ENCODE data around the gene MYADML2.
"Not testable (repeated sequence)": the region's sequence is repeated elsewhere in the genome, so short reads cannot be mapped to it uniquely, and the experiment has no call there.

The MYADML2 gene, protein sequence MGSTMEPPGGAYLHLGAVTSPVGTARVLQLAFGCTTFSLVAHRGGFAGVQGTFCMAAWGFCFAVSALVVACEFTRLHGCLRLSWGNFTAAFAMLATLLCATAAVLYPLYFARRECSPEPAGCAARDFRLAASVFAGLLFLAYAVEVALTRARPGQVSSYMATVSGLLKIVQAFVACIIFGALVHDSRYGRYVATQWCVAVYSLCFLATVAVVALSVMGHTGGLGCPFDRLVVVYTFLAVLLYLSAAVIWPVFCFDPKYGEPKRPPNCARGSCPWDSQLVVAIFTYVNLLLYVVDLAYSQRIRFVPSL

GRCh38 chr17:81947189-81947588 lies at the start of gene MYADML2:
Gene MYADML2, minus strand, starts transcription at chr17:81947233. Its CDS starts 5,492 bp downstream, at chr17:81941741.
- DNase-seq, result no peak

- DNase-seq, result no peak
These were observed 49.3 kb upstream of the MYADML2 start for GRCh38 chr17:81996232-81996756.

GRCh38 chr17:81995463-81996231 lies 48.6 kb upstream of the MYADML2 start:
- no peak for DNase-seq

DNA sequence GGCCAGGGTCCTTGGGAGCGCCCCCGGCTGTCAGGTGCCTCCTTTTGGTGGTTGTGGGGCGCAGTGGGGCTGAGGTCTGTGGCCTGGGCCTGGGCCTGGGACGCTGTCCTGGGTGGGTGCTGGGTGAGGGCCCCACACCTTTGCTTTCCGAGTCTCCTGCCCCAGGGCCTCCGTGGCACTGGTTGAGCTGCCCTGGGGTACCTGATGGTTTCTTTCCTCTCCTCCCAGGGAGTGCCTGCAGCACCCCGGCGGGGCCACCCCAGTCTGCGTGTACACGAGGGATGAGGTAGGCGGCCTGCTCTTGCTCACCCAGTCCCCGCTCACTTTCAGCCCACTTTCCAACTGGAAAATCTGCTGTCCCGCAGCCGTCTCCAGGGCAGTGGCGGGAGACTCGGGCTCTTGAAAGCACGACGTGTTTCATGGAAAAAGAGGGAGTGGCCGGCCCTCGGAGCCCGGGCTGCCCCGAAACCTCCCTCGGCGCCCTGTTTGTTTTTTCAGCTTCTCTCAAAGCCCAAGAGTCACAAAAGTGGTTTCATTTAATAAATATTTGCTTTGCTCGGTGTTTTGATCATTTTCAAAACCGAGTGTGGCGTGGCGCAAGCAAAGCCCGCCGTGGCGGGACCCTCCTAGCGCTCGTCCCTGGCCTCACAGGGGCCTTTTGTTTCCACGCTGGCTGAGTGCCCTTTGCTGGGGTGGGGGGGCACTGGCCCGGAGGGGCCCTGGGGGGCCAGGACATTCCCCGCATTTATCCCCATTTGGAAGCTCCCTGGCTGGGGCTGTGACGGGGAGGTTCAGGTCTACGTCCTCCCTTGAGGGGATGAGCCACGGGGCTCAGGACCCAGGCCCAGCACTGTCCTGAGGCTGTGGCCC lies 47.8 kb upstream of the MYADML2 start:
- DNase-seq, result no peak

DNA sequence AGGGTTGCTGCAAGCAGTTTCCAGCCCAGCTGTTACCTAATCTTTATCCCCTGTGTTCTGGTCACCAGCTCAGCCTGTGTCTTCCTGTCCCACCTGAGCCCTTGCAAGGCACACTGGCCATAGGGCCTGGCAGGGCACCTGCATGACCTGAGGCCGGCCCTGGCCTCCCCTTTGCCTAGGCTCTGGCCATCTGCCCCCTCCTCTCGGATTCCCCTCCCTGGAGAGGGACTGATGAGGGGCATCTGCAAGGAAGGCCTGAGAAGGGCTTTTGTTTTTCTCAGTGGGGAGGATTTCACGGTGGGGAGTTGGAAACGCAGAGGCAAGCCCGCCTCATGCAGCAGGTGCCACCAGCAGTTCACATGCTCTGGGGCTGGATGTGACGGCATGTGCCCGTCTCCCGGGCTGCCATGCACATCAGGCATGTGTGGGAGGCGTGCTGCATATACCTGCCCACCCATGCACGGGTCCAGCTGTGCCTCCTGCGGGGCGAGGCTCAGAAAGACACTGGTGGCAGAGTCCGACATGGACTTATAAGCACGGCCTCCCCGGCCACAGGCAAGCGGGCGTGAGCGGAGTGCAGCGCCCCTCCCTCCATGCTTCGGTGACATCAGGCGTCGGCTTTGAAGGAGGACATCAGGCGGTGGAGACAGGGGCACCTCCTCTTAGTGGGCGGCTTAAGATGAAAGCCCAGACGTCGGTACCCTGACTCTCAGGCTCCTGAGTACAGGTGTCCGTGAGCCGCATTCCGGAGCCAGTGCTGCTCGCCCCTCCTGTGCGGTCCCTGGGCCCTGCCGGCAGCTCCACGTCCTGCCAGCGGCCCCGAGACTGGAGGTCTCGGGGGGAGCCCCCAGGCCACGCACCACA lies 46.9 kb upstream of the MYADML2 start:
- DNase-seq, result no peak

DNA sequence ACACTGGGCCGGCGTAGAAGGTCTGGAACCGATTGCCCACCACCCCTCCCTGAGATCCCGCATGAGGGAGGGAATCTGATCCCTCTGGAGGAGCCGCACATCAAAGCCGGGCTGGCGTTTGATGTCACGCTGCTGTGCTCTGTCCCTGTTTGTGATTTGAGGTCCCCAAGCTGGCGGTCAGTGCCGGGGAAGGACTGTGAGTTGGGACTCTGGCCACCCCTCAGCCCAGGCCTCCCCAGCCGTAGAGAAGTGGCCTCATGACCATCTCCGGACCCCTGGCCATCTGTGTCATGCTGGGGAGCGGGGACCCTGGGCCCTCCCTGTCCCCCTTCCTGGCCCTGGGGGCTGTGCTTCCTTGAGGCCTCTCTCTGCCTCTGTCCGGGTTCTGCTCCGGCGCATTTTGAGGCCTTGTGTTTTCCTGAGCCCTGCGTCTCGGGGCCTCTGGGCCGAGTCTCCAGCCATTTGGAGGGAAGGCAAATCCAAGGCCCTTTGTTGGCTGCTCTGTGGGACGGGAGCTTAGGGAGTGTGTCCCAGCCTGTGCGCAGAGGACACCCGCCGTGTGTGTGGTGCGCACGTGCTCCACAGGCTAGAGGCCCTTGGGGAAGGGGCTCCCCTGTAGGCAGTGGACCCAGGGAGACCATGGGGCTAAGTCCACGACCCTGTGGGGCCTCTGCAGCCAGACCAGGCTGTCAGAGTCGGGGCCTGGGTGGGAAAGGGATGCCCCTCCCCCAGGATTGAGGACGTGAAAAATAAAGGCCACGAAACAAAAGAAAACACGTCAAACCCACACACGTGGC lies 45.5 kb upstream of the MYADML2 start:
- DNase-seq, result no peak

DNA sequence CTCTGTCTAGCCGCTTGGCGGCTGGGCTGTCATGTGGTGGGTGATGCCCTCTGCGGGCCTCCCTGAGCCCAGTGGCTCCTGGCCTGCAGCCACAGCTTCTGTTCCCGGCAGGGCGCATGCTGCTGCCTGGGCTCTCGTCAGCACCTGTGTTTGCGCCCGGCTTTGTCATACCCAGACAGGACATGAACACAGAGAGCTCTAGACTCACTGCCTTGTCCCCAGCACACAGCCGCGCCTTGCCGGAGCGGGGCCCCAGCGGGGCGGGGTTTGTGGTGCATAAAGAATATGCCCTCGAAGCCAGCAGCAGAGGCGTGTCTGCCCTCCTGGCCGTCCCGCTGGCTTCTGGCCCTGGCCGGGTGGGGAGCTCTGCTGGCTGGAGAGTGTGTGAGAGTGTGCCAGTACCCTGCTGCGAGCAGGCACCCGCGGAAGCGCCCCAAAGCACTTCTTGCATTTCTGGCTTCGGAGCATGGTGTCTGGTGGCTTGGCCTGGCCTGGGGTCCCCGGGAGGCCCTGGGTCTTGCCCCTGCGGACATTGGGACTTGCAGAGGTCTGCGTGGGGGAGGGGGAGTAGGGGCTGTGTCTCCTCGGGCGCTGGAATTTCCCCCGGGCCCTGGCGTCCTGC lies 44.8 kb upstream of the MYADML2 start:
- no peak for DNase-seq

GRCh38 chr17:81990836-81991683 lies 44.0 kb upstream of the MYADML2 start:
- DNase-seq, result no peak

DNA sequence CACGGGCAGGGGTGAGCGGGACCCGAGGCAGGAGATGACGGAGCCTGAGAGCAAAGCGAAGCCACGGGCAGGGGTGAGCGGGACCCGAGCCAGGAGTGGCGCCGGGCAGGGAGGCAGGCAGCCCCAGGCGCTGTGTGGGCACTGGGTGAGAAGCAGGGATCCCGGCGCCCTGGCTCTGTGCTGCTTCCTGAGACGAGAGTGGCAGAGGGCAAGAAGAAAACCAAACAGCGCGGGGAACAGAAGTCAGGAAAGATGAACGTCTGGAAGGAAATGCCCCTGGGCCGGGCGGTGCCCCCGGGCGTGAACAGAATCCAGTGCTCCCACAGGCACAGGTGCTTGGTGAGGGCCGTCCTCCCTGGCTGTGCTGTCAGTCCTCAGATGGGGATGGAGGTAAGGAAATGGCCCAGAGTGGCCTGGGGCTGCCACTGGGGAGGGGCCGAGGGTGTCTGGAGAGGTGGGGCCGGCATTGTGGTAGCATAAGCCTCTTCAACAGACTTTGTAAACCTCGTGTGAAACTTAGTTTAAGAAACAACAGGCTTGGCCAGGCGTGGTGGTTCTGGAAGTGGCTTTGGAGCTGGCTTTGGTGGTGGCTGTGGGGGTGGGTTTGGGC lies 40.2 kb upstream of the MYADML2 start:
- no peak for DNase-seq

- no peak for DNase-seq
These were observed 39.6 kb upstream of the MYADML2 start for GRCh38 chr17:81986606-81987005.

DNA sequence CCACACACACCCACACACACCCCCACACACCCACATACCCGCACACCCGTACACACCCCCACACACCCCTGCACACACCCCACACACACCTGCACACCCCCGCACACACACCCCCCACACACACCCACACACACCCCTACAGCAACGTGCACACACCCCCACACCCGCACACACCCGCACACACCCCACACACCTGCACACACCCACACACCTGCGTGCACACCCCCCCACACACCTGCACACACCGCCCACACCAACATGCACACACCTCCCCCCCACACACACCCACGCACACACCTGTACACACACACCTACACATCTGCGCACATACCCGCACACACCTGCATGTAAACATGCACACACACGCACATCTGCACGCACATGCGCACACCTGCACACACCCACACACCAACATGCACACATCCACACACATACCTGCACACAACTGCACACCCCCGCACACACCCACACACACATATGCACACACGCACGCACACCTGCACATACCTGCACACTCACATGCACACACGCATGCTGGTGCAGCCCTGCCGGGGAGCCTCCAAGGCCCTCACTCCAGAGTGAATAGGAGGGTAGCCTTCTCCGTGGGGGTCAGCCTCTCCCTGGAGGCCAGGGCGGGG lies 37.9 kb upstream of the MYADML2 start:
- DNase-seq, result no peak

DNA sequence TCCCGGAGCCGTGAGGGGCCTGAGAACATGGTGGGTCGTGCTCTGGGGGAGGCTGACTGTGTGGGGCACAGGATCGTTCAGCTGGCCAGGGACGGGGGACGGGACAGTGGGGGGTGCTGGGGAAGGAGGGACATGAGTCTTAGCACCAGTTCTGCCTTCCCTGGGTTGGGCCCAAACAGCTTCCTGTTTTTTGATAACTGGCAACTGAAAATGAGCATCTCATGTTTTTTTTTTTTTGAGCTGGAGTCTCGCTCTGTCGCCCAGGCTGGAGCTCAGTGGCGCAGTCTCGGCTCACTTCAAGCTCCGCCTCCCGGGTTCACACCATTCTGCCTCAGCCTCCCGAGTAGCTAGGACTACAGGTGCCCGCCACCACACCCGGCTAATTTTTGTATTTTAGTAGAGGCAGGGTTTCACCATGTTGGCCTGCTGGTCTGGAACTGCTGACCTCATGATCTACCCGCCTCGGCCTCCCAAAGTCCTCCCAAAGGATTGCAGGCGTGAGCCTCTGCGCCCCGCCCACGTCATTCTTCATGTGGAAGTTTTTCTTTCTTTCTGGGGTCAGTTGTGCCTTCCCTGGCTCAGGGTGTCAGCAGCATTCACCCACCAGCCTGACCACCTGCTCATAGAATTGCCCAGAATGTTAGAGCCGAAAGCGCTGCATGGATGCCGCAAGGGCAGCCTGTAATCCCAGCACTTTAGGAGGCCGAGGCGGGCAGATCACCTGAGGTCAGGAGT lies 36.8 kb upstream of the MYADML2 start:
- DNase-seq, result no peak

- DNase-seq, result no peak
These were observed 36.1 kb upstream of the MYADML2 start for GRCh38 chr17:81983011-81983638.

DNA sequence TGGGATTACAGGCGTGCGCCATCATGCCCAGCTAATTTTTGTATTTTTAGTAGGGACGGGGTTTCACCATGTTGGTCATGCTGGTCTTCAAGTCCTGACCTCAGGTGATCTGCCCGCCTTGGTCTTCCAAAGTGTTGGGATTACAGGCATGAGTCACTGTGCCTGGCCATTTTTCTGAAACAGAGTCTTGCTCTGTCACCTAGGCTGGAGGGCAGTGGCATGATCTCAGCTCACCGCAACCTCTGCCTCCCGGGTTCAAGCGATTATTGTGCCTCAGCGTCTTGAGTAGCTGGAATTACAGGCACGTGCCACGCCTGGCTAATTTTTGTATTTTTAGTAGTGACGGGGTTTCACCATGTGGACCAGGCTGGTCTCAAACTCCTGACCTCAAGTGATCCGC lies 34.5 kb upstream of the MYADML2 start:
- DNase-seq, result not testable (repeated sequence)

DNA sequence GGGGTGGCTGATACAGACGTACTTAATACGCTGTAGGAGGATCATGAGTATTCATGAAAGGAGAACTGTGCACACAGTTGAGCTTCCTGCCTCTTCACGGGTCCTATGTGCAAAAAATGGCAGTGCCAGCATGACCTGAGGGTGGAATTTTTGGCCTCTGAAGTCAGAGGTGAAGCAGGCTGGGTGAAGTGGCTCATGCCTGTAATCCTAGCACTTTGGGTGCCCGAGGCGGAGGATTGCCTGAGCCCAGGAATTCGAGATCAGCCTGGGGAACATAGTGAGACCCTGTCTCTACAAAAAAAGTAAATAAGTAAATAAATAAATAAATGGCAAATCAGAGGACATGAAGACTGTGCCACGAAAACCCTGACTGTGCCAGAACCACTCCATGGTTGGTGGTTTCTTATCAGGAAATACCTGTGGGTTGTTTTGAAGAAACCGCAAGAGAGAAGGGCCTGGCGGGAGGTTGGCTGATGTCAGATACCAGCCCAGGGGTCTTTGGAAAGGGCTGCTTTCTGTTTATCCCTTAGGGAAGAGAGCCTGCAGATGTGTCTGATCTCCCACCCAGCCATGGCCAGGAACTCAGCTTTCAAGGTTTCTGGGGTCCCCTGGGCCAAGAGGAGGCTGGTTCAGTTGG lies 33.8 kb upstream of the MYADML2 start:
- no peak for DNase-seq

GRCh38 chr17:81980122-81980521 lies 33.1 kb upstream of the MYADML2 start:
- no peak for DNase-seq
